Measurements from ENCODE around the gene POU2F2. TPM values are rescaled to one million over a fixed set of nuclear protein-coding genes. Genes with fewer than 3 reads are reported as not detected.

Gene POU2F2
- total RNA-seq, 2 donors from 2014 or later, result 1.8 to 2.6 TPM

GRCh38 chr19:42148266-42148665 lies 16.0 kb upstream of the POU2F2 start:
- Mint-ChIP-seq H3K27me3 (ENCODE audit: insufficient read depth) (peaks cover 28% of the 10 kb centered on the region), H3K27ac (no peak overlapping the region), H3K36me3 (ENCODE audit: low read depth) (no peaks in the 10 kb centered on the region), H3K9me3 (no peaks in the 10 kb centered on the region), H3K4me3 (no peak overlapping the region), H3K4me1 (no peaks in the 10 kb centered on the region)
- Histone ChIP-seq H3K4me3 (ENCODE audit: low read length) (no peak overlapping the region), H3K4me1 (ENCODE audit: control insufficient read depth, insufficient read depth, low read length) (no peaks in the 10 kb centered on the region), H3K27me3 (ENCODE audit: control insufficient read depth, insufficient read depth, low read length, poor library complexity, severe bottlenecking) (peaks cover 32% of the 10 kb centered on the region), H3K9ac (ENCODE audit: extremely low read depth, low read length, poor library complexity, severe bottlenecking) (no peak overlapping the region), H3K27ac (ENCODE audit: low read depth, low read length) (no peak overlapping the region), H3K9me3 (ENCODE audit: control insufficient read depth, low read length) (no peaks in the 10 kb centered on the region), H3K36me3 (ENCODE audit: control insufficient read depth, insufficient read depth, low read length) (no peaks in the 10 kb centered on the region)
- DNase-seq, result no peak
- TF ChIP-seq, protein P1, sequence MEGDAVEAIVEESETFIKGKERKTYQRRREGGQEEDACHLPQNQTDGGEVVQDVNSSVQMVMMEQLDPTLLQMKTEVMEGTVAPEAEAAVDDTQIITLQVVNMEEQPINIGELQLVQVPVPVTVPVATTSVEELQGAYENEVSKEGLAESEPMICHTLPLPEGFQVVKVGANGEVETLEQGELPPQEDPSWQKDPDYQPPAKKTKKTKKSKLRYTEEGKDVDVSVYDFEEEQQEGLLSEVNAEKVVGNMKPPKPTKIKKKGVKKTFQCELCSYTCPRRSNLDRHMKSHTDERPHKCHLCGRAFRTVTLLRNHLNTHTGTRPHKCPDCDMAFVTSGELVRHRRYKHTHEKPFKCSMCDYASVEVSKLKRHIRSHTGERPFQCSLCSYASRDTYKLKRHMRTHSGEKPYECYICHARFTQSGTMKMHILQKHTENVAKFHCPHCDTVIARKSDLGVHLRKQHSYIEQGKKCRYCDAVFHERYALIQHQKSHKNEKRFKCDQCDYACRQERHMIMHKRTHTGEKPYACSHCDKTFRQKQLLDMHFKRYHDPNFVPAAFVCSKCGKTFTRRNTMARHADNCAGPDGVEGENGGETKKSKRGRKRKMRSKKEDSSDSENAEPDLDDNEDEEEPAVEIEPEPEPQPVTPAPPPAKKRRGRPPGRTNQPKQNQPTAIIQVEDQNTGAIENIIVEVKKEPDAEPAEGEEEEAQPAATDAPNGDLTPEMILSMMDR (conservative IDR thresholded peaks at IDR 0.05), result no peak
- WGBS, 2 experiments (ENCODE audit: insufficient coverage in 1 of 2, insufficient read length in 1 of 2), result 88% methylated on average over 1 to 5 of the region's 5 CpGs

DNA sequence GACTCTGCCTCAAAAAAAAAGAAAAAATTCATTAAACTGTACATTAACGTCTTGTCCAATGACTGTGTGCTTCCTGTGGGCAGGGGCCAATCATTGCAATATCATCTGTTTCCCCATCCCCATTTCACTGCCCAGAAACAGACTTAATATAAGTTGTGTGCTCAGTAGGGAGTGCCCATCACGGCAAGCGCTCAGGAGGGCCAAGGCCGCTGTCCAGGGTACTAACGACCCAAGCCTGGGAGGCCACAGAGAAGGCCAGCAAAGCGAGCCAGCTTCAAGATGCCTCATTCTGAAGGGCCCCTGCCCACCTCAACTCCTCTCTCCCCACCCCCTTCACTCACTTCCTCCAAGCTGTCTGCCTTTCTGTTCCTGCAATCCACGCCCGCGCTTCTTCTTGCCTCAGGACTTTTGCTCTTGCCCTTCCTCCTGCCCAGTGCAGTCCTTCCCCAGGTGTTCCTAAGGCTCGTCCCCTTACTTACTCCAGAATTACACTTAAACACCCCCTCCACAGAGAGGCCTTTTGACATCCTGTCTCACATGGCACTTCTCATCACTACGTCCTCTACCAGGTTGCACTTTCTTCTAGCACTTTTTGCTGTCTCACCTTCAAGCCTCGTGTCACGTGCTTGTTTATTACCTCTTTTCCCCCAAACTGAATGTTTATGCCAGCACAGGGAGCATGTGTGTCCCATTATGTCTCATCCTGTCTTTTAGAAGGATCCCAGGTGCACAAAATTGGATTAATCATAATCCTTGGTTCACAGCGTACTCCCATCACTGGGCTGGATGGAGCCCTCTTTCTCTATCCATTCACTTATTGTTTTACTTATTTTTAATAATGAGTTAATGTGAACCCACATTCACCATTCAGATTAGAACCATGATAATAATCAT lies 11.3 kb upstream of the POU2F2 start:
- DNase-seq, result peak; percentile 92
- no peak overlapping the region for H3K27ac ChIP-seq (ENCODE audit: low read depth, low read length)
- H3K4me3 ChIP-seq (ENCODE audit: low read length), result no peak overlapping the region
- no peaks in the 10 kb centered on the region for H3K9me3 ChIP-seq (ENCODE audit: control insufficient read depth, low read length)
- Mint-ChIP-seq H3K36me3 (ENCODE audit: low read depth) (no peaks in the 10 kb centered on the region), H3K4me1 (no peaks in the 10 kb centered on the region), H3K9me3 (no peaks in the 10 kb centered on the region), H3K27me3 (ENCODE audit: insufficient read depth) (peaks cover 31% of the 10 kb centered on the region), H3K4me3 (no peak overlapping the region), H3K27ac (no peak overlapping the region)
- H3K9ac ChIP-seq (ENCODE audit: extremely low read depth, low read length, poor library complexity, severe bottlenecking), result no peak overlapping the region
- no peaks in the 10 kb centered on the region for H3K36me3 ChIP-seq (ENCODE audit: control insufficient read depth, insufficient read depth, low read length)
- peaks cover 29% of the 10 kb centered on the region for H3K27me3 ChIP-seq (ENCODE audit: control insufficient read depth, insufficient read depth, low read length, poor library complexity, severe bottlenecking)
- WGBS, 2 experiments (ENCODE audit: insufficient coverage in 1 of 2, insufficient read length in 1 of 2), result 44 to 49% methylated on average over 11 to 14 of the region's 14 CpGs
- TF ChIP-seq, protein P1 (conservative IDR thresholded peaks at IDR 0.05), result no peak
- H3K4me1 ChIP-seq (ENCODE audit: control insufficient read depth, insufficient read depth, low read length), result no peaks in the 10 kb centered on the region

DNA sequence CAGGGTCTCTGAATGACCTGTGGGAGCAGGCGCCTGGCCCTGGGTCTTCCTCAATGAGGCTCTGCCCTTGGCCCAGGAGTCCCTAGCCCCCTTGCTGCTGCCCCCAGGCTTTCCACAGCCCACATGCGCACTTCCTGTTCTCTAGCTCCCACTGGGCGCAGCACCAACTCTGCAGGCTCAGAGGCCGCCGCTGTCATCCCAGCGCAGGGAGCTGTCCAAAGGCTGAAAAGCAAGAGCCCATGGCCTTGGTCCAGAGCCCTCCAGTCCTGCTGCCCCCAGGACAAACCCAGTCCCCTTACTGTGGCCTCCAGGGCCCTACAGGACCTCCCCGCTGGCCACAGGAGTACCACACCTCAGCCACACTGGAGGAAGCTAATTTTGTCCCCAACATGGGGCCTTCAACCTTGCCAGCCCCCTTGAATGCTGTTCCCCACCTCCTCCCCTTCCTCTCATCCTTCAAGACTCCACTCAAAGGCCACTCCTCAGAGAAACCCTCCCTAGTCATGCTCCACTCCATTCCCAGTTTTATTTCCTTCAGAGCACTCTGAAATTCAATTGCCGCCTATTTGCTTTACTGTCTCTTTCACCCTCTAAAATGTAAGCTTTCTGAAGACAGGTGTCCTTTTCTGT lies 8.0 kb upstream of the POU2F2 start:
- Mint-ChIP-seq H3K9me3 (no peaks in the 10 kb centered on the region), H3K36me3 (ENCODE audit: low read depth) (no peaks in the 10 kb centered on the region), H3K27ac (no peak overlapping the region), H3K4me1 (no peaks in the 10 kb centered on the region), H3K27me3 (ENCODE audit: insufficient read depth) (peaks cover 23% of the 10 kb centered on the region), H3K4me3 (no peak overlapping the region)
- Histone ChIP-seq H3K9ac (ENCODE audit: extremely low read depth, low read length, poor library complexity, severe bottlenecking) (no peak overlapping the region), H3K36me3 (ENCODE audit: control insufficient read depth, insufficient read depth, low read length) (no peaks in the 10 kb centered on the region), H3K4me1 (ENCODE audit: control insufficient read depth, insufficient read depth, low read length) (no peaks in the 10 kb centered on the region), H3K9me3 (ENCODE audit: control insufficient read depth, low read length) (no peaks in the 10 kb centered on the region), H3K4me3 (ENCODE audit: low read length) (no peak overlapping the region), H3K27me3 (ENCODE audit: control insufficient read depth, insufficient read depth, low read length, poor library complexity, severe bottlenecking) (peaks cover 17% of the 10 kb centered on the region), H3K27ac (ENCODE audit: low read depth, low read length) (no peak overlapping the region)
- peak; percentile 97 for DNase-seq
- TF ChIP-seq, protein P1 (conservative IDR thresholded peaks at IDR 0.05), result no peak
- WGBS, 2 experiments (ENCODE audit: insufficient coverage in 1 of 2, insufficient read length in 1 of 2), result 12 to 18% methylated on average over 7 to 8 of the region's 8 CpGs

All from endodermal cell (in vitro differentiated cells).